GM20000 (cell line): Measurements from ENCODE around the gene RAB11FIP3.

Source experiments
- DNase-seq: peaks from one replicate; pipeline ENCODE4 v3.0.0; 2012; ENCODE audit warnings: low spot score
- CTCF ChIP-seq: IDR thresholded peaks from 2 replicates; pipeline ENCODE4 v1.5.1; 2012; ENCODE audit warnings: mild to moderate bottlenecking, control low read depth; ENCODE audit errors: extremely low read depth, missing control alignments

RAB11FIP3 gene

DNA sequence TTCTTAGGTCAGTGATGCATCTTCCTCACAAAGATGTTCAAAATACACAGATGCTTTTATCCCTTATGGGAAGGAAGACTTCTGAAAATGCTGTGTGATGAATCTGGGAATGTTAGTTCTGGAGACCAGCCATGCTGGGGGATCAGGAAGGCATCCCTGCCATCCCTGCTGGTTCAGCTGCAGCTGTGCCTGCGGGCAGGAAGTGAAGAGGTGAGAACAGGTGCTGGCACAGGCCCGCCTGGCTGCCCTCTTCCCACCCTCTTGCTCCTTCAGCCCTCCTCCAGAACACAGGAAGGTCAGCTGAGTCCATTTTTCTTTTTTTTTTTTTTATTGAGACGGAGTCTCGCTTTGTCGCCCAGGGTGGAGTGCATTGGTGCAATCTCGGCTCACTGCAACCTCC is 15.2 kb downstream of the RAB11FIP3 start:
- TF ChIP-seq CTCF = no peak
- no peak for DNase-seq

DNA sequence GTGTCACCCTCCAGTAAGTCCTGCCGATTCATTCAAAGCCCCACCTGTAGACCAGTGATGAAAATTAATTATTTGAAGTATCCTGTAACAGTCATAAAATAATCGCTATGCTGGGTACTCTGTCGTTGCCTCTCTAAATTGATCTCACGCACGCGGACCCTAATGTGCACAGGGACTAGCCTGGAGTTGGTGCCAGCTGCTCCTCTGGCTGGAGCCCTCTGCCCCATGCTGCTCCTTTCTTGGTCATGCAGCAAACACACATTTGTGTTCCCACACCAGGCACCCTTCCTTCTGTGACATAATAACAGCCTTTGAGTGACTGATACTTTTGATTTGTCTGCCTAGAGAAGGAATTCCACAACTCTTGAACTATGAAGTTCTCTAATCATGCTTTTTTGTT is 16.0 kb downstream of the RAB11FIP3 start:
- no peak for DNase-seq
- no peak for TF ChIP-seq CTCF

DNA sequence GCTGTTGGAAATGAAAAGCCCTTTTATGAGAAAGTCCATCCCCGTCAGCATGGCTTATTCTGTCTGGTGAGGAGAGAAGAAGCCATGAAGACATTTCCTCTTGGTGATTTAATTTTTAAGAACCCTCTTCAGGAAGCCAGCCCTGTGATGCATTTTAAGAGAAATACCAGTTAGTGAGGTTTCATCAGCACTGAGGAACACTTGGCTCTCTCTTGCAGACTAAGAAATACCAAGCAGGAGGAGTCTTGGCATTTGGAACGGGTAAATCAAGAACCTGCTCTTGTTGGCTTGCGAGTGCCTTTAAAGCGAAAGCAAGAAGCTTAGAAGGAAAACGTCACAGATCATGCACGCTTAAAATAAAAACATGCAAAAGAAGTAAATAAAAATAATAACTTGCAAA is 17.5 kb downstream of the RAB11FIP3 start:
- no peak for TF ChIP-seq CTCF
- no peak for DNase-seq

DNA sequence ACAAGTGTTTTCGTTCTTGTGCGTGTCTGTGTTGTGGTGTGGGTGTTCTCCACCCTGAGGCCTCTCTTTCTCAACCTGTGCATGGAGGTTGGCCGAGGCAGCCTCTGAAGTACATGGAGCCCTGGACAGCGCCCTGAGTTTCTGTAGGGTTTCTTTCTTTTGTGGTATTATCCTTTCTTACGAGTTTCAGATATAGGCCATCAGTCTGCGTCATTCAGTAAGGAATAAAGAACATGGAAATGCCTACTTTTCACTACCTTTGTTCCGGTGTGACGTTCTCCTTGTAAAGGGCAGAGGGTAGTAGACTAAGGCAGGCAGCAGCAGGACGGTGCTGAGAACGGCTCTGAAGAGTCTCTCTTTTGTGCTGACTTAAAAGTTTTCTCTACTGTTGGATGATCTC is 18.6 kb downstream of the RAB11FIP3 start:
- TF ChIP-seq CTCF = no peak
- DNase-seq = no peak

- no peak for DNase-seq
- TF ChIP-seq CTCF = no peak
Measured at GRCh38 chr16:445566-445965, 20.1 kb downstream of the RAB11FIP3 start.

- TF ChIP-seq CTCF = no peak
- peak; percentile 54 for DNase-seq
Measured at GRCh38 chr16:450385-450784, 24.9 kb downstream of the RAB11FIP3 start.

GRCh38 chr16:450785-451512 is 25.5 kb downstream of the RAB11FIP3 start:
- DNase-seq = no peak
- no peak for TF ChIP-seq CTCF
